ENCODE measurements around the gene PPP1R18. TPM values are rescaled to one million over a fixed set of nuclear protein-coding genes. Genes with fewer than 3 reads are reported as not detected.

PPP1R18 gene
- total and polyA plus RNA-seq, 9 of the 15 experiments (the other 6 are each of a cell fraction or from before 2014, with no cell fraction given) = 12.0 to 99.2 (median 42.6) TPM

DNA sequence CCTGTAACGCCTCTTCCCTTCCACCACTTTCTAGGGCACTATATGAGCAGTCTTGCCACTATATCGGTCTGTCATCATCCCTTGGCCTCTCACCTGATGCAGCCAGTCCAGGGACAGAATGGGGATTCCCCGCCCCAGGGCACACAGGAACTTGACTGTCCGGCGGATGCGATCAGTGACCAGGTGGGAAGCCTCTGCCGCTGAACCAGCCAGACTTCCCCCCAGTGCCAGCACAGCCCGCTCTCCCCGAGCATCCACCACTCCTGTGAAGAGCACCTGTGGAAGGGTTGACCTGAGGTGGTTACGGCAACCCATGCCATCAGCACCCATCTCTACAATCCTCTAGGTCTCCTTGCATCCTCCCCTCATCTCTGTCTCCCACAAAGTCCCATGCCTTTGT is 16.6 kb upstream of the PPP1R18 start:
- H3K27ac ChIP-seq (ENCODE audit: extremely low read depth, low read depth, low read length) = no peak overlapping the region
- peaks cover 70% of the 10 kb centered on the region for H3K36me3 ChIP-seq (ENCODE audit: control insufficient read depth, insufficient read depth, low read length)
- H3K4me1 ChIP-seq (replicated peaks in 1 of 2; ENCODE audit: control insufficient read depth in 2 of 2, insufficient read depth in 2 of 2, low read length in 2 of 2) = no peaks in the 10 kb centered on the region
- no peaks in the 10 kb centered on the region for H3K27me3 ChIP-seq (ENCODE audit: control insufficient read depth in 2 of 2, insufficient read depth in 2 of 2, low read length in 2 of 2)
- no peaks in the 10 kb centered on the region for H4K20me1 ChIP-seq (replicated peaks; ENCODE audit: control insufficient read depth, insufficient read depth, low read length)
- no peaks in the 10 kb centered on the region for H3K9me1 ChIP-seq (ENCODE audit: control insufficient read depth, insufficient read depth, low read length)
- no peak overlapping the region for H3K9ac ChIP-seq (ENCODE audit: insufficient read depth in 1 of 2, low read depth in 2 of 2, low read length in 2 of 2)
- DNase-seq (ENCODE audit: extremely low read depth in 1 of 4, low spot score in 3 of 4) (no peak), ATAC-seq (no peak), FAIRE-seq (no peak)
- BruUV-seq (replicated peaks) = no TSS peak
- in situ Hi-C loops (cut with MboI) = no loop called here
- intact Hi-C loops (cut with micrococcal nuclease) = no loop called here
- 93% methylated on average over 10 of the region's 10 CpGs for WGBS (ENCODE audit: insufficient coverage, low coverage, missing lambda C conversion rate)
- H3K4me2 ChIP-seq (ENCODE audit: insufficient read depth, low read length) = no peak overlapping the region
- H2AFZ ChIP-seq (ENCODE audit: low read depth, low read length) = no peak overlapping the region
- no peak overlapping the region for H3K4me3 ChIP-seq
- ChIA-PET POLR2A (interaction anchor here (0.7 to 27.1 kb wide), 5 partner anchors 5 to 176 kb away, joined by 3 to 524 read pairs (median 5); partner anchors contain the start of genes MDC1, NRM and TUBB), CTCF (ENCODE audit: low intra/inter-chr PET ratio) (no interaction called here)
- TF ChIP-seq CC2D1A (IDR thresholded peaks at IDR 0.05) (no peak), KAT8 (IDR thresholded peaks at IDR 0.05; ENCODE audit: low read depth) (no peak), SREBF1 (IDR thresholded peaks at IDR 0.05; ENCODE audit: borderline replicate concordance, low read depth, low read length) (no peak), ZFP30 (CRISPR knock-in tag; IDR thresholded peaks at IDR 0.05; ENCODE audit: borderline replicate concordance) (no peak), ASH1L (IDR thresholded peaks at IDR 0.05; ENCODE audit: borderline replicate concordance, low read depth, partially characterized antibody) (no peak), SP2 (IDR thresholded peaks at IDR 0.05; ENCODE audit: extremely low read depth, low read depth, low read length, poor library complexity, severe bottlenecking) (no peak), RBFOX2 (IDR thresholded peaks at IDR 0.05; ENCODE audit: low read depth, low read length) (peak; percentile 43; the same call in 1 of the 2 replicates), ZSCAN32 (CRISPR knock-in tag; IDR thresholded peaks at IDR 0.05) (no peak), POLR2G (IDR thresholded peaks at IDR 0.05; ENCODE audit: low read depth, low read length) (peak; percentile 57), POLR2AphosphoS2 (IDR thresholded peaks at IDR 0.05; ENCODE audit: low read length) (0 out of 2 replicates have a peak, but pooled peaks have one; percentile 10), ESRRA (IDR thresholded peaks at IDR 0.05; ENCODE audit: borderline replicate concordance, low read depth) (no peak), MXI1 (IDR thresholded peaks at IDR 0.05; ENCODE audit: low read depth, low read length) (no peak)
- TF ChIP-seq, protein P1, sequence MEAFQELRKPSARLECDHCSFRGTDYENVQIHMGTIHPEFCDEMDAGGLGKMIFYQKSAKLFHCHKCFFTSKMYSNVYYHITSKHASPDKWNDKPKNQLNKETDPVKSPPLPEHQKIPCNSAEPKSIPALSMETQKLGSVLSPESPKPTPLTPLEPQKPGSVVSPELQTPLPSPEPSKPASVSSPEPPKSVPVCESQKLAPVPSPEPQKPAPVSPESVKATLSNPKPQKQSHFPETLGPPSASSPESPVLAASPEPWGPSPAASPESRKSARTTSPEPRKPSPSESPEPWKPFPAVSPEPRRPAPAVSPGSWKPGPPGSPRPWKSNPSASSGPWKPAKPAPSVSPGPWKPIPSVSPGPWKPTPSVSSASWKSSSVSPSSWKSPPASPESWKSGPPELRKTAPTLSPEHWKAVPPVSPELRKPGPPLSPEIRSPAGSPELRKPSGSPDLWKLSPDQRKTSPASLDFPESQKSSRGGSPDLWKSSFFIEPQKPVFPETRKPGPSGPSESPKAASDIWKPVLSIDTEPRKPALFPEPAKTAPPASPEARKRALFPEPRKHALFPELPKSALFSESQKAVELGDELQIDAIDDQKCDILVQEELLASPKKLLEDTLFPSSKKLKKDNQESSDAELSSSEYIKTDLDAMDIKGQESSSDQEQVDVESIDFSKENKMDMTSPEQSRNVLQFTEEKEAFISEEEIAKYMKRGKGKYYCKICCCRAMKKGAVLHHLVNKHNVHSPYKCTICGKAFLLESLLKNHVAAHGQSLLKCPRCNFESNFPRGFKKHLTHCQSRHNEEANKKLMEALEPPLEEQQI (IDR thresholded peaks at IDR 0.05) = no peak
- H3K79me2 ChIP-seq (ENCODE audit: control insufficient read depth, insufficient read depth, low read length) = no peaks in the 10 kb centered on the region
- H3K9me3 ChIP-seq (replicated peaks; ENCODE audit: control insufficient read depth, insufficient read depth, low read depth, low read length) = no peaks in the 10 kb centered on the region
